Keratinocyte (primary cell): ENCODE data around the gene SIGLEC8. TPM values are rescaled to one million over a fixed set of nuclear protein-coding genes. Genes with fewer than 3 reads are reported as not detected.

Source experiments
- DNase-seq: peaks from one replicate; pipeline ENCODE4 v3.0.0-alpha.2; 2011; ENCODE audit warnings: low read depth, missing footprints, low spot score
- FAIRE-seq: peaks from 2 replicates; lab custom pipeline; 2011; peaks lifted over from hg19 to GRCh38; lab: Jason Lieb, UNC
- H2AFZ ChIP-seq: 2 replicates; pipeline ENCODE4 v1.6.0; 2012; ENCODE audit warnings: low read length, control low read depth, inconsistent platforms; ENCODE audit not compliant: control insufficient read depth
- H3K27ac ChIP-seq: 2 replicates; pipeline ENCODE4 v1.5.1; 2011; ENCODE audit warnings: low read length; ENCODE audit not compliant: control insufficient read depth, insufficient read depth
- H3K27me3 ChIP-seq: 3 replicates; pipeline ENCODE4 v1.6.0; 2011; ENCODE audit warnings: low read length; ENCODE audit not compliant: control insufficient read depth, insufficient read depth; ENCODE audit errors: extremely low read depth
- H3K36me3 ChIP-seq, 2 experiments: 2 replicates in 1 of 2; 3 replicates in 1 of 2; pipeline ENCODE4 v1.5.1; 2011; ENCODE audit warnings: low read length in 2 of 2, mild to moderate bottlenecking in 1 of 2; ENCODE audit not compliant: control insufficient read depth in 2 of 2, insufficient read depth in 2 of 2; ENCODE audit errors: extremely low read depth in 1 of 2
- H3K4me1 ChIP-seq: 3 replicates; pipeline ENCODE4 v1.5.1; 2011; ENCODE audit warnings: low read length; ENCODE audit not compliant: control insufficient read depth, insufficient read depth; ENCODE audit errors: extremely low read depth
- H3K4me2 ChIP-seq: 3 replicates; pipeline ENCODE4 v1.6.0; 2011; ENCODE audit warnings: low read depth, low read length; ENCODE audit not compliant: control insufficient read depth, insufficient read depth; ENCODE audit errors: extremely low read depth
- H3K4me3 ChIP-seq, 3 experiments: fragments of 200-600 bp in 1 of 3; sonication (generic) in 1 of 3; 2 replicates in 2 of 3; 3 replicates in 1 of 3; pipeline ENCODE4 v1.5.1; 2011 to 2016; ENCODE audit warnings: low read length in 3 of 3, mild to moderate bottlenecking in 3 of 3, control low read depth in 2 of 3, inconsistent platforms in 1 of 3, low read depth in 1 of 3, mixed read lengths in 1 of 3, mixed run types in 1 of 3, moderate library complexity in 1 of 3; ENCODE audit not compliant: control insufficient read depth in 2 of 3, insufficient read depth in 2 of 3; ENCODE audit errors: extremely low read depth in 1 of 3
- H3K79me2 ChIP-seq: 2 replicates; pipeline ENCODE4 v1.6.0; 2012; ENCODE audit warnings: low read length; ENCODE audit not compliant: control insufficient read depth, insufficient read depth
- H3K9ac ChIP-seq: 3 replicates; pipeline ENCODE4 v1.6.0; 2011; ENCODE audit warnings: low read length; ENCODE audit not compliant: control insufficient read depth, insufficient read depth; ENCODE audit errors: extremely low read depth
- H3K9me1 ChIP-seq: 3 replicates; pipeline ENCODE4 v1.6.0; 2011; ENCODE audit warnings: low read length; ENCODE audit not compliant: control insufficient read depth, insufficient read depth; ENCODE audit errors: extremely low read depth
- H3K9me3 ChIP-seq: 2 replicates; pipeline ENCODE4 v1.5.1; 2012; ENCODE audit warnings: low read depth, low read length; ENCODE audit not compliant: control insufficient read depth
- H4K20me1 ChIP-seq: 3 replicates; pipeline ENCODE4 v1.6.0; 2011; ENCODE audit warnings: low read length; ENCODE audit not compliant: control insufficient read depth, insufficient read depth; ENCODE audit errors: extremely low read depth
- CTCF ChIP-seq, 3 experiments: IDR thresholded peaks in 1 of 3; conservative IDR thresholded peaks in 1 of 3; optimal IDR thresholded peaks in 1 of 3; 2 replicates in 2 of 3; 3 replicates in 1 of 3; pipeline versions ENCODE3 to v1.5.1; 2011; ENCODE audit warnings: low read length in 3 of 3, mild to moderate bottlenecking in 3 of 3, moderate library complexity in 2 of 3, control low read depth in 1 of 3, inconsistent platforms in 1 of 3; ENCODE audit not compliant: insufficient read depth in 2 of 3; ENCODE audit errors: extremely low read depth in 1 of 3
- EZH2 ChIP-seq: IDR thresholded peaks from one replicate; pipeline ENCODE4 v1.6.1; 2012; ENCODE audit warnings: inconsistent platforms, mild to moderate bottlenecking, low read length, moderate library complexity
- dilution Hi-C: fragments of 300-500 bp; cut with MboI; formaldehyde crosslinking; loops from one replicate; pipeline ENCODE4 v1.7.0; 2020; ENCODE audit warnings: low sequenced_read_pairs; ENCODE audit not compliant: extremely low pct_ligation_motif_present
- polyA plus RNA-seq, 5 experiments: library from polyadenylated mRNA; depleted of rRNA in 3 of 5; stranded (reverse) in 3 of 5; stranded (forward) in 1 of 5; unstranded in 1 of 5; fragments of >200 nt; gene quantifications; 1 replicate in 1 of 5; 2 replicates in 3 of 5; 3 replicates in 1 of 5; pipeline versions ENCODE4 v1.2.1 to v1.2.3, GENCODE V29; 2011 to 2012; ENCODE audit warnings: missing spikeins in 2 of 5, low read depth in 1 of 5, low replicate concordance in 1 of 5

SIGLEC8 gene
- polyA plus RNA-seq, 1 donor (not counting 4 experiments of a cell fraction or from before 2014, with no cell fraction given) = not detected

DNA sequence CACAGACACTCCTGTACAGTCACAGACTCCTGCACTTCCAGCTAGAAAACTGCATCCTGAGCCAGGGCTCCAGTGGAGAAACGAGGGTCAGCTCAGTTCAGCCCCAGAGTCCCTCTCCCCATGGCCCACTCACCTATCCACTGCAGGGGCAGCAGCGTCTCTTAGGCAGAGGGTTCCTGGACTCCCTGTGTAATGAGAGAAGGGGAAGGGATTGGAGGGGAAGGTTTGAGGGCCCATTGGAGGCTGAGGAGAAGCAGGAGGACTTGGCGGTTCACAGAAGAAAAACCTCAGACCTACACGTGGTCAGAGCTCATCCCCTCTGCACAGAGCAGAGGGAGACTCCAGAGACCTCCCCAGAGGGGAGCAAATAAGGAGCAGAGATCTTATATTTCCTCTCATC, 10.9 kb upstream of the SIGLEC8 start:
- Histone ChIP-seq H2AFZ (no peak overlapping the region), H3K4me1 (no peaks in the 10 kb centered on the region)
- no peak for DNase-seq

DNA sequence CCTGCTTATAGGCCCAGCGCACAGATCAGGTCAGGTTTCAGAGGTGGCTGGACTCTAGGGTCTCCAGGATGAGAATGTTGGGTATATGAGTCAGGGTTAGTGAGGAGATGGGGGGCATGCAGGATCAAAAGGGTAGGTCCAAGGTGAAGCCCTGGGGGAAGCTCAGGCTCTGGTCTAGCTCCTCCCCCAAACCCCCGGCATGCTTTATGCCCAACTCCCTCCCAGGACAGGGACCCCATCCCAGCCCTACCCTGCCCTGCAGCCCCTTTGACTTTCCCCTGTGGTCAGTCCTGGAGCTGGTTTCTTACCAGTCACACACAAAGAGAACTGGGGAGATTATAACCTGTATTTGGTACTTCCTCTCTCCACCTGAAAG, 10.3 kb upstream of the SIGLEC8 start:
- FAIRE-seq (no peak), DNase-seq (no peak)
- dilution Hi-C loops = no loop called here

More for the DNA sequence above, 10.9 kb upstream of the SIGLEC8 start:
- Histone ChIP-seq H4K20me1 (no peaks in the 10 kb centered on the region), H3K27ac (no peak overlapping the region), H3K27me3 (no peaks in the 10 kb centered on the region), H3K36me3 (no peaks in the 10 kb centered on the region), H3K79me2 (no peaks in the 10 kb centered on the region), H3K9me3 (no peaks in the 10 kb centered on the region), H3K9me1 (no peaks in the 10 kb centered on the region), H3K4me2 (no peak overlapping the region), H3K4me3 (no peak overlapping the region), H3K9ac (no peak overlapping the region)
- dilution Hi-C loops = no loop called here
- TF ChIP-seq EZH2 = no peak
- TF ChIP-seq CTCF (optimal IDR thresholded peaks at IDR 0.05 in 1 of 3, IDR thresholded peaks at IDR 0.05 in 1 of 3, conservative IDR thresholded peaks at IDR 0.05 in 1 of 3; ENCODE audit: extremely low read depth in 1 of 3, insufficient read depth in 2 of 3, low read length in 3 of 3) = no peak
- FAIRE-seq = no peak

More for the DNA sequence above, 10.3 kb upstream of the SIGLEC8 start:
- Histone ChIP-seq H2AFZ (no peak overlapping the region), H3K4me3 (no peak overlapping the region), H3K9me1 (no peaks in the 10 kb centered on the region), H3K4me1 (no peaks in the 10 kb centered on the region), H3K27ac (no peak overlapping the region), H3K27me3 (no peaks in the 10 kb centered on the region), H3K4me2 (no peak overlapping the region), H3K9ac (no peak overlapping the region), H3K36me3 (no peaks in the 10 kb centered on the region), H3K79me2 (no peaks in the 10 kb centered on the region), H4K20me1 (no peaks in the 10 kb centered on the region), H3K9me3 (no peaks in the 10 kb centered on the region)
- TF ChIP-seq EZH2 (no peak), CTCF (optimal IDR thresholded peaks at IDR 0.05 in 1 of 3, IDR thresholded peaks at IDR 0.05 in 1 of 3, conservative IDR thresholded peaks at IDR 0.05 in 1 of 3; ENCODE audit: extremely low read depth in 1 of 3, insufficient read depth in 2 of 3, low read length in 3 of 3) (no peak)
